ENCODE results near the gene MTRR.

GRCh38 chr5:7897014-7897600 lies 28.2 kb downstream of the MTRR start:
- peak in 1 of 3 experiments; percentile 16 for TF ChIP-seq CTCF (IDR thresholded peaks at IDR 0.05)
- TF ChIP-seq POLR2A (IDR thresholded peaks at IDR 0.05) = no peak
